ENCODE data around the gene FHOD3. TPM values are rescaled to one million over a fixed set of nuclear protein-coding genes. Genes with fewer than 3 reads are reported as not detected.

Gene FHOD3
- total RNA-seq, 1 experiment from 2014 or later = 22.7 TPM

DNA sequence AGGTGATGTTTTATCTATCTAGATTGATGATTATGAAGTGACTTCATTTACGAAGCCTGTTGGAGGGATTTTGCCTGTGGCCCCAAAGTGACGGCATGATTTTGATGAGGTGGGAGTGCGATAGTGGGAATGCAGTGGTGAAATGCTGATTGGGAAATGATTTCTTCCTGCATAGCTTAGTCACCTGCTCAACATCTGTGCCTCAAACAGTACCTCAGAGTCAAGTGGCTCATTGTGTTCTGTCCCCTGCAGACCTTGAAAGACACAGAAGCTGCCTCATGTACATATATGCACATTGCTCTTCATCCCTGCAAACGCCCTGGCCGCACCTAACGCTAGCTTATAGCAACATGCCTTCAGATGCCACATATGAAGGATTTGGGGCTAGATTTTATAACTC, 330.1 kb downstream of the FHOD3 start:
- Histone ChIP-seq H3K4me1 (ENCODE audit: control insufficient read depth, insufficient read depth, low read length) (no peaks in the 10 kb centered on the region), H3K27me3 (ENCODE audit: control insufficient read depth, insufficient read depth, low read length) (no peaks in the 10 kb centered on the region), H3K4me3 (ENCODE audit: low read depth in 2 of 2, low read length in 2 of 2) (no peak overlapping the region), H3K27ac (ENCODE audit: low read length) (no peak overlapping the region), H3K36me3 (ENCODE audit: control insufficient read depth, insufficient read depth, low read length) (no peaks in the 10 kb centered on the region; the same call in 1 of the 2 replicates), H3K9me3 (ENCODE audit: control insufficient read depth, insufficient read depth, low read depth, low read length) (no peaks in the 10 kb centered on the region)
- POLR2A ChIA-PET = no interaction called here
- no TSS peak for BruUV-seq (replicated peaks)
- CTCF ChIA-PET = no interaction called here
- in situ Hi-C loops (cut with HindIII; ENCODE audit: low pct_unique_long_range_greater_than_20kb, low sequenced_read_pairs) (no loop called here), intact Hi-C loops (cut with micrococcal nuclease; ENCODE audit: unreplicated experiment) (no loop called here)
- no peak for ATAC-seq
- TF ChIP-seq TCF7L2 (IDR thresholded peaks at IDR 0.05; ENCODE audit: low read depth, low read length) = no peak
- TF ChIP-seq, protein P1, sequence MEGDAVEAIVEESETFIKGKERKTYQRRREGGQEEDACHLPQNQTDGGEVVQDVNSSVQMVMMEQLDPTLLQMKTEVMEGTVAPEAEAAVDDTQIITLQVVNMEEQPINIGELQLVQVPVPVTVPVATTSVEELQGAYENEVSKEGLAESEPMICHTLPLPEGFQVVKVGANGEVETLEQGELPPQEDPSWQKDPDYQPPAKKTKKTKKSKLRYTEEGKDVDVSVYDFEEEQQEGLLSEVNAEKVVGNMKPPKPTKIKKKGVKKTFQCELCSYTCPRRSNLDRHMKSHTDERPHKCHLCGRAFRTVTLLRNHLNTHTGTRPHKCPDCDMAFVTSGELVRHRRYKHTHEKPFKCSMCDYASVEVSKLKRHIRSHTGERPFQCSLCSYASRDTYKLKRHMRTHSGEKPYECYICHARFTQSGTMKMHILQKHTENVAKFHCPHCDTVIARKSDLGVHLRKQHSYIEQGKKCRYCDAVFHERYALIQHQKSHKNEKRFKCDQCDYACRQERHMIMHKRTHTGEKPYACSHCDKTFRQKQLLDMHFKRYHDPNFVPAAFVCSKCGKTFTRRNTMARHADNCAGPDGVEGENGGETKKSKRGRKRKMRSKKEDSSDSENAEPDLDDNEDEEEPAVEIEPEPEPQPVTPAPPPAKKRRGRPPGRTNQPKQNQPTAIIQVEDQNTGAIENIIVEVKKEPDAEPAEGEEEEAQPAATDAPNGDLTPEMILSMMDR (IDR thresholded peaks at IDR 0.05) = no peak
- TF ChIP-seq, protein P2, sequence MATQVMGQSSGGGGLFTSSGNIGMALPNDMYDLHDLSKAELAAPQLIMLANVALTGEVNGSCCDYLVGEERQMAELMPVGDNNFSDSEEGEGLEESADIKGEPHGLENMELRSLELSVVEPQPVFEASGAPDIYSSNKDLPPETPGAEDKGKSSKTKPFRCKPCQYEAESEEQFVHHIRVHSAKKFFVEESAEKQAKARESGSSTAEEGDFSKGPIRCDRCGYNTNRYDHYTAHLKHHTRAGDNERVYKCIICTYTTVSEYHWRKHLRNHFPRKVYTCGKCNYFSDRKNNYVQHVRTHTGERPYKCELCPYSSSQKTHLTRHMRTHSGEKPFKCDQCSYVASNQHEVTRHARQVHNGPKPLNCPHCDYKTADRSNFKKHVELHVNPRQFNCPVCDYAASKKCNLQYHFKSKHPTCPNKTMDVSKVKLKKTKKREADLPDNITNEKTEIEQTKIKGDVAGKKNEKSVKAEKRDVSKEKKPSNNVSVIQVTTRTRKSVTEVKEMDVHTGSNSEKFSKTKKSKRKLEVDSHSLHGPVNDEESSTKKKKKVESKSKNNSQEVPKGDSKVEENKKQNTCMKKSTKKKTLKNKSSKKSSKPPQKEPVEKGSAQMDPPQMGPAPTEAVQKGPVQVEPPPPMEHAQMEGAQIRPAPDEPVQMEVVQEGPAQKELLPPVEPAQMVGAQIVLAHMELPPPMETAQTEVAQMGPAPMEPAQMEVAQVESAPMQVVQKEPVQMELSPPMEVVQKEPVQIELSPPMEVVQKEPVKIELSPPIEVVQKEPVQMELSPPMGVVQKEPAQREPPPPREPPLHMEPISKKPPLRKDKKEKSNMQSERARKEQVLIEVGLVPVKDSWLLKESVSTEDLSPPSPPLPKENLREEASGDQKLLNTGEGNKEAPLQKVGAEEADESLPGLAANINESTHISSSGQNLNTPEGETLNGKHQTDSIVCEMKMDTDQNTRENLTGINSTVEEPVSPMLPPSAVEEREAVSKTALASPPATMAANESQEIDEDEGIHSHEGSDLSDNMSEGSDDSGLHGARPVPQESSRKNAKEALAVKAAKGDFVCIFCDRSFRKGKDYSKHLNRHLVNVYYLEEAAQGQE (IDR thresholded peaks at IDR 0.05; ENCODE audit: insufficient read depth in 1 of 2, low read depth in 2 of 2, low read length in 1 of 2) = no peak
- no peak for TF ChIP-seq POLR2AphosphoS5 (IDR thresholded peaks at IDR 0.05; ENCODE audit: low read depth, low read length)
- no peak for TF ChIP-seq SIN3A (IDR thresholded peaks at IDR 0.05; ENCODE audit: borderline replicate concordance, insufficient read depth, low read depth, low read length)
- no peak for DNase-seq (ENCODE audit: low read depth, low spot score)

DNA sequence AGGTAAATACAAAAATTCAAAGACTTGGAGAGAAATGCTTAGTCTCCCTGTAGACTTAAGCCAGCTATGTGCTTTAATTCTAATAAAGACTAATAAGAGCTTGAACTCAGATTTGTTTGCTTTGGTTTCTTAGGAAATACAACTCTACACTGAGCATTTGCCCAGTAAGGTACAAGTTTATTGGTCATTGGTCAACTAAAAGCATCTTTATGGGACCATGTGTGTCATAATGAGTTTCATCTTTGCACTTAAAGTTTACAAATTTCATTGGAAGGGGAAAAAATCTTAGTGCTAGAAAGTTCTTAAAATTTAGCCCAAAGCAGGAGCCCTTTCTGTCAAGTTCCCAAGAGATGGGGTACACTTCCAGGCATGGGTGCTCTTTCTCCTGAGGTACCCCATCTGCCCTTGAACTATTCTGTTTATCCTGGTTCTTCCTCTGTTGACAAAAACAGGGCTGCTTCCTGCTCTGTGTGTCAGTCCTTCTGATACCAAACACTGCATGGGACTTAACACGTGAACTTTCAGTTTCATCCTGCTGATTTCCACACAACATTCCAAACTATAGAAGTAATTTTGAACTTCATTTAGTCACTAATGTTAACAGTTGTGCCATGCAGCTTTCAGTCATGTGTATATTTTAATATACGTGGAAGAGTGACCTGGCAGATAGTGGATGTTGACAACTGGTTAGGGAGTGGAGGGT, 331.1 kb downstream of the FHOD3 start:
- TF ChIP-seq, protein P2 (IDR thresholded peaks at IDR 0.05; ENCODE audit: insufficient read depth in 1 of 2, low read depth in 2 of 2, low read length in 1 of 2) = no peak
- no peak for TF ChIP-seq POLR2AphosphoS5 (IDR thresholded peaks at IDR 0.05; ENCODE audit: low read depth, low read length)
- TF ChIP-seq, protein P1 (IDR thresholded peaks at IDR 0.05) = no peak
- no peak for TF ChIP-seq SIN3A (IDR thresholded peaks at IDR 0.05; ENCODE audit: borderline replicate concordance, insufficient read depth, low read depth, low read length)
- no peak for TF ChIP-seq TCF7L2 (IDR thresholded peaks at IDR 0.05; ENCODE audit: low read depth, low read length)
- intact Hi-C loops (cut with micrococcal nuclease; ENCODE audit: unreplicated experiment) (no loop called here), in situ Hi-C loops (cut with HindIII; ENCODE audit: low pct_unique_long_range_greater_than_20kb, low sequenced_read_pairs) (no loop called here)
- no peaks in the 10 kb centered on the region for H3K4me1 ChIP-seq (ENCODE audit: control insufficient read depth, insufficient read depth, low read length)
- no peak overlapping the region for H3K27ac ChIP-seq (ENCODE audit: low read length)
- DNase-seq (ENCODE audit: low read depth, low spot score) (no peak), ATAC-seq (no peak)
- CTCF ChIA-PET = no interaction called here
- H3K9me3 ChIP-seq (ENCODE audit: control insufficient read depth, insufficient read depth, low read depth, low read length) = no peaks in the 10 kb centered on the region
- H3K4me3 ChIP-seq (ENCODE audit: low read depth in 2 of 2, low read length in 2 of 2) = no peak overlapping the region
- POLR2A ChIA-PET = no interaction called here
- H3K27me3 ChIP-seq (ENCODE audit: control insufficient read depth, insufficient read depth, low read length) = no peaks in the 10 kb centered on the region
- no TSS peak for BruUV-seq (replicated peaks)
- H3K36me3 ChIP-seq (ENCODE audit: control insufficient read depth, insufficient read depth, low read length) = no peaks in the 10 kb centered on the region; the same call in 1 of the 2 replicates

Data from Panc1 (cell line).